Vagina (tissue), 2 donors: Measurements from ENCODE around the gene SPRR2E.

Experiments used
- CTCF ChIP-seq, 3 experiments: fragments of 450-650 bp in 2 of 3; fragments of 200-600 bp in 1 of 3; sonication (generic) in 1 of 3; IDR thresholded peaks; one replicate each; pipeline ENCODE4 v1.5.1; 2017 to 2019; ENCODE audit warnings: antibody characterized with exemption in 3 of 3, mild to moderate bottlenecking in 2 of 3, moderate library complexity in 2 of 3
- POLR2A ChIP-seq, 2 donors: fragments of 450-650 bp; IDR thresholded peaks; one replicate each; pipeline ENCODE4 v1.6.1; 2017; ENCODE audit warnings: antibody characterized with exemption in 2 of 2, mild to moderate bottlenecking in 2 of 2, moderate library complexity in 2 of 2

GRCh38 chr1:153094426-153094825 is at the start of gene SPRR2E:
- TF ChIP-seq CTCF (IDR thresholded peaks at IDR 0.05) (no peak), POLR2A (IDR thresholded peaks at IDR 0.05) (no peak)
